SK-N-SH (cell line): ENCODE measurements around the gene ING1.
"Not testable (repeated sequence)": the region's sequence is repeated elsewhere in the genome, so short reads cannot be mapped to it uniquely, and the experiment has no call there.

ENCODE experiments used
- CTCF ChIP-seq: fragments of 200-600 bp; sonication (generic); IDR thresholded peaks from 2 replicates; pipeline ENCODE4 v1.6.1; 2017; ENCODE audit warnings: antibody characterized with exemption, mild to moderate bottlenecking, moderate library complexity
- EP300 ChIP-seq, 2 experiments: IDR thresholded peaks; 2 replicates each; pipeline versions ENCODE4 v1.4.0 to v1.6.1; 2012; ENCODE audit warnings: borderline replicate concordance in 1 of 2, low read depth in 1 of 2, low read length in 1 of 2
- GATA2 ChIP-seq: sonication (generic); formaldehyde crosslinking; IDR thresholded peaks from 2 replicates; pipeline ENCODE4 v1.5.0; 2020; ENCODE audit warnings: mild to moderate bottlenecking, missing genetic modification reagents
- SMC3 ChIP-seq: IDR thresholded peaks from 2 replicates; pipeline ENCODE4 v1.6.1; 2012; ENCODE audit warnings: low read depth, low read length, improper control_type of control experiment
- YY1 ChIP-seq: IDR thresholded peaks from 2 replicates; pipeline ENCODE4 v1.4.0; 2012; ENCODE audit warnings: low read depth, mild to moderate bottlenecking
- ZBTB33 ChIP-seq: IDR thresholded peaks from 2 replicates; pipeline ENCODE4 v1.4.0; 2012; ENCODE audit warnings: low read depth, borderline replicate concordance

- not testable (repeated sequence) for TF ChIP-seq EP300 (IDR thresholded peaks at IDR 0.05; ENCODE audit: borderline replicate concordance in 1 of 2, low read depth in 1 of 2, low read length in 1 of 2); CTCF; ZBTB33; YY1; GATA2; SMC3
These were observed 12.4 kb upstream of the ING1 start for GRCh38 chr13:110701061-110701460.
